Prostate gland (tissue), 2 donors: ENCODE results near the gene UGCG. TPM values are rescaled to one million over a fixed set of nuclear protein-coding genes. Genes with fewer than 3 reads are reported as not detected.

Experiments used
- DNase-seq: peaks from one replicate; pipeline ENCODE4 v3.0.0-alpha.2; 2019; ENCODE audit warnings: low spot score
- H3K27ac ChIP-seq, 2 donors: fragments of 200-600 bp; sonication (generic); 2 replicates each; pipeline ENCODE4 v1.5.1; 2017 to 2019
- H3K27me3 ChIP-seq: fragments of 200-600 bp; sonication (generic); replicated peaks from 2 replicates; pipeline ENCODE4 v1.5.1; 2019; ENCODE audit not compliant: insufficient read depth
- H3K36me3 ChIP-seq, 2 donors: fragments of 200-600 bp; sonication (generic); 1 replicate in 1 of 2; 2 replicates in 1 of 2; pipeline versions ENCODE4 v1.5.1 to v1.8.1; 2017 to 2019
- H3K4me1 ChIP-seq: fragments of 200-600 bp; sonication (generic); replicated peaks from 2 replicates; pipeline ENCODE4 v1.5.1; 2019
- H3K4me3 ChIP-seq, 2 donors: fragments of 200-600 bp; sonication (generic); 2 replicates each; pipeline ENCODE4 v1.5.1; 2017 to 2019
- H3K9me3 ChIP-seq: fragments of 200-600 bp; sonication (generic); 2 replicates; pipeline ENCODE4 v1.5.1; 2017
- CTCF ChIP-seq, 4 experiments: fragments of 200-600 bp in 2 of 4; fragments of 450-650 bp in 2 of 4; sonication (generic) in 2 of 4; IDR thresholded peaks; 1 replicate in 3 of 4; 2 replicates in 1 of 4; pipeline ENCODE4 v1.5.1; 2016 to 2019; ENCODE audit warnings: antibody characterized with exemption in 4 of 4, mild to moderate bottlenecking in 2 of 4, moderate library complexity in 2 of 4
- POLR2A ChIP-seq: fragments of 450-650 bp; IDR thresholded peaks from one replicate; pipeline ENCODE4 v1.6.1; 2016; ENCODE audit warnings: antibody characterized with exemption, mild to moderate bottlenecking
- POLR2AphosphoS5 ChIP-seq: sonication (generic); formaldehyde crosslinking; IDR thresholded peaks from one replicate; pipeline ENCODE4 v1.6.1; 2017; ENCODE audit warnings: antibody characterized with exemption
- WGBS: methylation state at CpG from one replicate; pipeline ENCODE4 v1.1.5; 2018; 5-methylcytosine and 5-hydroxymethylcytosine counted together
- intact Hi-C: fragments of 100-400 bp; cut with DNase I; formaldehyde crosslinking; loops from one replicate; pipeline ENCODE4 v1.14.2; 2022
- total RNA-seq, 2 donors: library from RNA; depleted of rRNA; stranded (reverse); fragments of >200 nt; gene quantifications; one replicate each; pipeline ENCODE4 v1.1.0, GENCODE V29; 2016

Gene UGCG
- total RNA-seq, 2 donors from 2014 or later, result 23.9 to 42.6 TPM

DNA sequence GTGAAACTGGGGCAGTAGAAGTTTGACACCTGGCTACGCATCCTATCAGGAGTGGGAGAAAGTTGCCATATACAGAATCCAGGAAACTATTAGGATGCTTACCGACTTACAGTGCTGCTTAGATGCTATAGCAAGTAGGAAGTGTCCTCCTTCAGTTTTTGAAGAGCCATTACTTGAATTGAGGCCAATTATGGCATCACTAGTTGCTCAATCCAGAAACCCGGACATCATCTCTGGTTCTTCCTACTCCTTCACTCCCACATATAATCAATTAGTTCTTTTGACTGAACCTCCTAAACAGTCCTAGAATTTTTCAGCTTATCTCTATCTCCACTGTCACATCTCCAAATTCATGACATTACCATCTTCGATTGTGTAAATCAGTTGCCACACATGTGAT, 41.8 kb upstream of the UGCG start:
- H3K27me3 ChIP-seq, result no peaks in the 10 kb centered on the region
- H3K4me1 ChIP-seq, result no peaks in the 10 kb centered on the region
- intact Hi-C loops, result no loop called here
- 89% methylated on average over 4 of the region's 4 CpGs for WGBS
- H3K4me3 ChIP-seq, result no peak overlapping the region
- TF ChIP-seq CTCF (IDR thresholded peaks at IDR 0.05) (no peak), POLR2A (no peak), POLR2AphosphoS5 (no peak)
- H3K36me3 ChIP-seq, result no peaks in the 10 kb centered on the region
- no peak for DNase-seq
- H3K9me3 ChIP-seq, result no peaks in the 10 kb centered on the region
- no peak overlapping the region for H3K27ac ChIP-seq

DNA sequence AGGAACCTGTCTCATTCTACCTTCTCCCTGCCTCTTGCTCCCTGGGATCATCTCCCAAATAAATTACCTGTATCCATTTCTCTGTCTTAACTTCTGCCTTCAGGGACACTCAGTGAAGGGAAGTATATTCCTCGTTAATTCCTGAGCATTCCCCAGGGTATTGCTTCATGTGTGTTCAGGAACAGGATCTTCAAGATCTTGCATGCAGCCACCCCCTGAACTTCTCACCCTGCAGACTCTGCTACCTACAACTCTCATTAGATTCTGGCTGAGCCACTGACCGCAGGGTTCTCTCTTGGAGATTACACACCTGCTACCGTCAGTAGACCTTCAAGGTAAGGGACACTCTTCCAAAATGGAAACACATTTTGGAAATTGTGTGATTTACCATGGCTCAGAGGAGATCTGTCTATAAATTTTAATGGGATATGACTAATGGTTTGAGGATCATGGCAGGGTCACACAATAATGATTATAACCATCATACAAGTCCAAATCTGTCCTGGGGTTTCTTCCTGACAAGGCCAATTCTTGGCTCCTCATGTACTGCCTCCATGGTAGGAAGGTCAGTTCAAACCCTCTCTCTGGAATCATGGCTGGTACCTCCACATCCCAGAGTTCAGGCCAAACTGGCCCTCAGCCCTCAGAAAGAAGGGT, 38.9 kb upstream of the UGCG start:
- Histone ChIP-seq H3K4me3 (no peak overlapping the region), H3K9me3 (no peaks in the 10 kb centered on the region), H3K27me3 (no peaks in the 10 kb centered on the region), H3K27ac (no peak overlapping the region), H3K36me3 (no peaks in the 10 kb centered on the region), H3K4me1 (no peaks in the 10 kb centered on the region)
- intact Hi-C loops, result no loop called here
- TF ChIP-seq CTCF (IDR thresholded peaks at IDR 0.05) (no peak), POLR2AphosphoS5 (peak; percentile 67)
- 37% methylated on average over 3 of the region's 3 CpGs for WGBS
- DNase-seq, result peak; percentile 44

DNA sequence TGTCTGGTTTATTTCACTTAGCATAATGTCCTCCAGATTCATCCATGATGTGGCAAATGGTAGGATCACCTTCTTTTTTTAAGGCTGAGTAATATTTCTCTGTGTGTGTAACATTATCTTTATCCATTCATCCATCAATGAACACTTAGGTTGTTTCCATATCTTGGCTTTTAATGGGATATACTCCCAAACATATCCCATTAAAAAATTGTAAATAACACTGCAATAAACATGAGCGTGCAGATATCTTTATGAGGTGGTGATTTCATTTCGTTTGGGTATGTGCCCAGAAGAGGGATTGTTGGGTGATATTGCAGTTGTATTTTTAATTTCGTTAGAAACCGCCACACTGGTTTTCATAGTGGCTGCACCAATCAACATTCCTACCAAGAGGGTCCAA, 36.2 kb upstream of the UGCG start:
- WGBS, result 66% methylated on average over 4 of the region's 4 CpGs
- H3K36me3 ChIP-seq, result no peaks in the 10 kb centered on the region
- H3K27ac ChIP-seq, result no peak overlapping the region
- intact Hi-C loops, result no loop called here
- no peak overlapping the region for H3K4me3 ChIP-seq
- no peak for DNase-seq
- TF ChIP-seq CTCF (IDR thresholded peaks at IDR 0.05) (no peak), POLR2A (no peak), POLR2AphosphoS5 (no peak)
- no peaks in the 10 kb centered on the region for H3K4me1 ChIP-seq
- H3K9me3 ChIP-seq, result no peaks in the 10 kb centered on the region
- H3K27me3 ChIP-seq, result no peaks in the 10 kb centered on the region

GRCh38 chr9:111863636-111864035, 33.0 kb upstream of the UGCG start:
- Histone ChIP-seq H3K27ac (no peak overlapping the region), H3K27me3 (no peaks in the 10 kb centered on the region), H3K4me3 (no peak overlapping the region), H3K36me3 (no peaks in the 10 kb centered on the region), H3K9me3 (no peaks in the 10 kb centered on the region), H3K4me1 (no peaks in the 10 kb centered on the region)
- intact Hi-C loops, result no loop called here
- DNase-seq, result no peak
- WGBS, result 96% methylated on average over 3 of the region's 3 CpGs
- TF ChIP-seq POLR2AphosphoS5 (no peak), CTCF (IDR thresholded peaks at IDR 0.05) (no peak), POLR2A (no peak)

GRCh38 chr9:111866976-111867375, 29.6 kb upstream of the UGCG start:
- TF ChIP-seq POLR2A (no peak), CTCF (IDR thresholded peaks at IDR 0.05) (no peak), POLR2AphosphoS5 (no peak)
- Histone ChIP-seq H3K4me3 (no peak overlapping the region), H3K27me3 (no peaks in the 10 kb centered on the region), H3K9me3 (no peaks in the 10 kb centered on the region), H3K27ac (no peak overlapping the region), H3K36me3 (no peaks in the 10 kb centered on the region), H3K4me1 (no peaks in the 10 kb centered on the region)
- intact Hi-C loops, result no loop called here
- WGBS, result 58% methylated on average over 5 of the region's 5 CpGs
- DNase-seq, result no peak
